ENCODE results near the gene GPC6.

GPC6 gene

GRCh38 chr13:93268327-93269028 is 41.9 kb downstream of the GPC6 start:
- no peak for DNase-seq (ENCODE audit: low read depth in 2 of 2)

GRCh38 chr13:93270769-93271742 is 44.4 kb downstream of the GPC6 start:
- no peak for DNase-seq (ENCODE audit: low read depth in 2 of 2)

- no peak for DNase-seq (ENCODE audit: low read depth in 2 of 2)
Measured at GRCh38 chr13:93279982-93280381, 53.4 kb downstream of the GPC6 start.

- no peak for DNase-seq (ENCODE audit: low read depth in 2 of 2)
Measured at GRCh38 chr13:93280688-93281087, 54.1 kb downstream of the GPC6 start.

GRCh38 chr13:93283255-93283654 is 56.6 kb downstream of the GPC6 start:
- no peak for DNase-seq (ENCODE audit: low read depth in 2 of 2)

- no peak for DNase-seq (ENCODE audit: low read depth in 2 of 2)
Measured at GRCh38 chr13:93284064-93284463, 57.5 kb downstream of the GPC6 start.

- DNase-seq (ENCODE audit: low read depth in 2 of 2), result no peak
Measured at GRCh38 chr13:93286047-93286446, 59.4 kb downstream of the GPC6 start.

- no peak for DNase-seq (ENCODE audit: low read depth in 2 of 2)
Measured at GRCh38 chr13:93289053-93289452, 62.4 kb downstream of the GPC6 start.

- no peak for DNase-seq (ENCODE audit: low read depth in 2 of 2)
Measured at GRCh38 chr13:93289842-93290241, 63.2 kb downstream of the GPC6 start.

GRCh38 chr13:93290503-93290902 is 63.9 kb downstream of the GPC6 start:
- no peak for DNase-seq (ENCODE audit: low read depth in 2 of 2)

- DNase-seq (ENCODE audit: low read depth in 2 of 2), result no peak
Measured at GRCh38 chr13:93292366-93292765, 65.8 kb downstream of the GPC6 start.

GRCh38 chr13:93293710-93294109 is 67.1 kb downstream of the GPC6 start:
- DNase-seq (ENCODE audit: low read depth in 2 of 2), result no peak

GRCh38 chr13:93296584-93296983 is 70.0 kb downstream of the GPC6 start:
- no peak for DNase-seq (ENCODE audit: low read depth in 2 of 2)

- DNase-seq (ENCODE audit: low read depth in 2 of 2), result no peak
Measured at GRCh38 chr13:93298713-93299112, 72.1 kb downstream of the GPC6 start.

GRCh38 chr13:93304134-93304533 is 77.5 kb downstream of the GPC6 start:
- DNase-seq (ENCODE audit: low read depth in 2 of 2), result no peak

GRCh38 chr13:93304868-93305613 is 78.4 kb downstream of the GPC6 start:
- no peak for DNase-seq (ENCODE audit: low read depth in 2 of 2)

GRCh38 chr13:93305886-93306285 is 79.3 kb downstream of the GPC6 start:
- DNase-seq (ENCODE audit: low read depth in 2 of 2), result no peak

- no peak for DNase-seq (ENCODE audit: low read depth in 2 of 2)
Measured at GRCh38 chr13:93307136-93307535, 80.5 kb downstream of the GPC6 start.

GRCh38 chr13:93307651-93308050 is 81.0 kb downstream of the GPC6 start:
- DNase-seq (ENCODE audit: low read depth in 2 of 2), result no peak

GRCh38 chr13:93309886-93310523 is 83.4 kb downstream of the GPC6 start:
- no peak for DNase-seq (ENCODE audit: low read depth in 2 of 2)

GRCh38 chr13:93316841-93317240 is 90.2 kb downstream of the GPC6 start:
- DNase-seq (ENCODE audit: low read depth in 2 of 2), result no peak
